Mucosa of rectum (tissue), 2 donors: Measurements from ENCODE around the gene CRCP.
"Not testable (repeated sequence)": the region's sequence is repeated elsewhere in the genome, so short reads cannot be mapped to it uniquely, and the experiment has no call there.

Experiments
- H3K27ac ChIP-seq, 2 donors: one replicate each; pipeline ENCODE4 v1.7.0; 2013; ENCODE audit warnings: inconsistent platforms in 2 of 2, low read depth in 2 of 2, low read length in 2 of 2
- H3K27me3 ChIP-seq, 2 donors: one replicate each; pipeline ENCODE4 v1.7.0; 2013; ENCODE audit warnings: low read length in 2 of 2; ENCODE audit not compliant: control insufficient read depth in 2 of 2, insufficient read depth in 2 of 2
- H3K36me3 ChIP-seq, 2 donors: one replicate each; pipeline ENCODE4 v1.7.0; 2013; ENCODE audit warnings: low read length in 2 of 2; ENCODE audit not compliant: control insufficient read depth in 2 of 2, insufficient read depth in 2 of 2
- H3K4me1 ChIP-seq, 2 donors: one replicate each; pipeline ENCODE4 v1.7.0; 2013; ENCODE audit warnings: low read length in 2 of 2, mild to moderate bottlenecking in 1 of 2; ENCODE audit not compliant: control insufficient read depth in 2 of 2, insufficient read depth in 2 of 2
- H3K4me3 ChIP-seq, 2 donors: one replicate each; pipeline ENCODE4 v1.7.0; 2013; ENCODE audit warnings: low read length in 2 of 2
- H3K9ac ChIP-seq, 2 donors: one replicate each; pipeline ENCODE4 v1.7.0; 2013; ENCODE audit warnings: low read length in 2 of 2, low read depth in 1 of 2, mild to moderate bottlenecking in 1 of 2
- H3K9me3 ChIP-seq, 2 donors: one replicate each; pipeline ENCODE4 v1.7.0; 2013; ENCODE audit warnings: low read length in 2 of 2; ENCODE audit not compliant: control insufficient read depth in 2 of 2
- donor health status: healthy.
- donor health status: Normal muscosa, but diverticular disease.

CRCP gene

GRCh38 chr7:66114743-66115649 lies at the start of gene CRCP:
Gene CRCP, plus strand, starts transcription at chr7:66114847. Its CDS starts 116 bp downstream, at chr7:66114963.
- H3K9me3 ChIP-seq = no peaks in the 10 kb centered on the region
- H3K27me3 ChIP-seq = no peaks in the 10 kb centered on the region
- peak within 1 kb of the TSS; percentile 98 to 99 for H3K27ac ChIP-seq
- peaks cover 14 to 22% of the 10 kb centered on the region in 2 donors for H3K4me1 ChIP-seq
- peak within 1 kb of the TSS; percentile 85 to 98 for H3K9ac ChIP-seq
- H3K36me3 ChIP-seq = peaks cover 0 to 6% of the 10 kb centered on the region in 2 donors
- peak within 1 kb of the TSS; percentile 93 for H3K4me3 ChIP-seq

DNA sequence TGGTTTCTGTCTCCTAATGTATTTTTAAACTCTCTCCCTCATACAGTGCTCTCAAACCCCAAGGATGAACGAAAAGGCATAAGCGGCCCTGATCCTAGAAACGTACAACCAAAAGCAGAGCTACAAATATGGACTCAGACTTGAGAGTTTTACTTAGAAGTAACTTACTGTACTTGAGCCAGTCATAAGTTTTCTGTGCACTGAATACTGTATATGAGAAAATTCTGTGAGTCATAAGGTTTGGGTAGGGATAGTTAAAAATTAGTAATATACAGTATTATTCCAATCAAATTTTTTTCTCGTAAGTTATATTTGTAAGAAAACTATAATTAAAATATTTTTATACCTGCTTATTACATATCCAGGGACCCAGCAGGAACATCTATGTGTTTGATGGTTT lies 44.9 kb upstream of the CRCP start:
- H3K36me3 ChIP-seq = no peaks in the 10 kb centered on the region
- H3K4me1 ChIP-seq = no peaks in the 10 kb centered on the region
- H3K27ac ChIP-seq = no peak overlapping the region
- no peak overlapping the region for H3K4me3 ChIP-seq
- no peaks in the 10 kb centered on the region for H3K27me3 ChIP-seq
- no peak overlapping the region for H3K9ac ChIP-seq
- H3K9me3 ChIP-seq = no peaks in the 10 kb centered on the region

GRCh38 chr7:66070222-66070621 lies 44.4 kb upstream of the CRCP start:
- Histone ChIP-seq H3K27ac (no peak overlapping the region), H3K9me3 (no peaks in the 10 kb centered on the region), H3K9ac (no peak overlapping the region), H3K36me3 (no peaks in the 10 kb centered on the region), H3K4me3 (no peak overlapping the region), H3K4me1 (peaks cover 0 to 2% of the 10 kb centered on the region in 2 donors), H3K27me3 (no peaks in the 10 kb centered on the region)

DNA sequence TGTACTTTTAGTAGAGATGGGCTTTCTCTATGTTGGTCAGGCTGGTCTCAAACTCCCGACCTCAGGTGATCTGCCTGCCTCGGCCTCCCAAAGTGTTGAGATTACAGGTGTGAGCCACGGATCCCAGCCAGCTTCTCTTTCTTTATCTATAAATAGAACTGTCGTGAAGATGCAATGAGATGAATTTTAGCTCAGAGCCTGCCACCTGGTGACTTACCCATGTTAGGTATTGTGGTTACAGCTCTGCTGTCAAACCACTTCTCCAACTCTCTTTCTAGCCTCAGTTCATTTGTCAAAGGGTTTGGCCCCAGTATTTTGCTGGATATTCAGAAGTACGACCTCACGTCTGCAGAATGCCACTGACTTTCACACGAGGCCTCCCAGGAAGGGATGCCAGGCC lies 42.4 kb upstream of the CRCP start:
- not testable (repeated sequence) for H3K27ac ChIP-seq, H3K27me3 ChIP-seq, H3K9me3 ChIP-seq, H3K36me3 ChIP-seq, H3K9ac ChIP-seq, H3K4me3 ChIP-seq
- H3K4me1 ChIP-seq = peaks cover 12 to 15% of the 10 kb centered on the region in 2 donors

GRCh38 chr7:66075590-66076461 lies 38.8 kb upstream of the CRCP start, which contains the start of gene ASL:
Gene ASL, plus strand, starts transcription at chr7:66075819. Its CDS starts 263 bp downstream, at chr7:66076082.
- Histone ChIP-seq H3K9me3 (no peaks in the 10 kb centered on the region), H3K4me1 (peaks cover 16% of the 10 kb centered on the region in 2 donors), H3K9ac (peak within 1 kb of the TSS; percentile 73 to 91), H3K27ac (peak within 1 kb of the TSS; percentile 74 to 82), H3K36me3 (peaks cover 3% of the 10 kb centered on the region in 2 donors), H3K4me3 (peak within 1 kb of the TSS; percentile 84 to 96), H3K27me3 (no peaks in the 10 kb centered on the region)

- Histone ChIP-seq H3K4me1 (peaks cover 16% of the 10 kb centered on the region in 2 donors), H3K27ac (peak overlapping the region; percentile 74 to 82), H3K9me3 (no peaks in the 10 kb centered on the region), H3K27me3 (no peaks in the 10 kb centered on the region), H3K4me3 (peak overlapping the region; percentile 84 to 96), H3K36me3 (peaks cover 6 to 9% of the 10 kb centered on the region in 2 donors), H3K9ac (peak overlapping the region; percentile 73 to 91)
These were observed 38.0 kb upstream of the CRCP start for GRCh38 chr7:66076462-66077329.

- peaks cover 16% of the 10 kb centered on the region in 2 donors for H3K4me1 ChIP-seq
- H3K27ac ChIP-seq = no peak overlapping the region
- H3K9ac ChIP-seq = no peak overlapping the region
- no peaks in the 10 kb centered on the region for H3K27me3 ChIP-seq
- H3K36me3 ChIP-seq = peaks cover 19 to 21% of the 10 kb centered on the region in 2 donors
- H3K4me3 ChIP-seq = no peak overlapping the region
- H3K9me3 ChIP-seq = no peaks in the 10 kb centered on the region
These were observed 36.6 kb upstream of the CRCP start for GRCh38 chr7:66078067-66078466.

- H3K27me3 ChIP-seq = no peaks in the 10 kb centered on the region
- peaks cover 2 to 5% of the 10 kb centered on the region in 2 donors for H3K4me1 ChIP-seq
- no peaks in the 10 kb centered on the region for H3K9me3 ChIP-seq
- H3K27ac ChIP-seq = no peak overlapping the region
- H3K36me3 ChIP-seq = peaks cover 38 to 43% of the 10 kb centered on the region in 2 donors
- no peak overlapping the region for H3K9ac ChIP-seq
- H3K4me3 ChIP-seq = no peak overlapping the region
These were observed 32.6 kb upstream of the CRCP start for GRCh38 chr7:66082083-66082482.

GRCh38 chr7:66082886-66083415 lies 31.7 kb upstream of the CRCP start:
- no peaks in the 10 kb centered on the region for H3K27me3 ChIP-seq
- no peaks in the 10 kb centered on the region for H3K4me1 ChIP-seq
- no peak overlapping the region for H3K27ac ChIP-seq
- peaks cover 43 to 44% of the 10 kb centered on the region in 2 donors for H3K36me3 ChIP-seq
- no peaks in the 10 kb centered on the region for H3K9me3 ChIP-seq
- no peak overlapping the region for H3K4me3 ChIP-seq
- no peak overlapping the region for H3K9ac ChIP-seq
